Astrocyte of the hippocampus (primary cell): ENCODE results near the gene KRT86.
"Not testable (repeated sequence)": the region's sequence is repeated elsewhere in the genome, so short reads cannot be mapped to it uniquely, and the experiment has no call there.

Experiments used
- DNase-seq: peaks from one replicate; pipeline ENCODE4 v3.0.0; 2011; ENCODE audit warnings: low read depth, low spot score

KRT86 gene

DNA sequence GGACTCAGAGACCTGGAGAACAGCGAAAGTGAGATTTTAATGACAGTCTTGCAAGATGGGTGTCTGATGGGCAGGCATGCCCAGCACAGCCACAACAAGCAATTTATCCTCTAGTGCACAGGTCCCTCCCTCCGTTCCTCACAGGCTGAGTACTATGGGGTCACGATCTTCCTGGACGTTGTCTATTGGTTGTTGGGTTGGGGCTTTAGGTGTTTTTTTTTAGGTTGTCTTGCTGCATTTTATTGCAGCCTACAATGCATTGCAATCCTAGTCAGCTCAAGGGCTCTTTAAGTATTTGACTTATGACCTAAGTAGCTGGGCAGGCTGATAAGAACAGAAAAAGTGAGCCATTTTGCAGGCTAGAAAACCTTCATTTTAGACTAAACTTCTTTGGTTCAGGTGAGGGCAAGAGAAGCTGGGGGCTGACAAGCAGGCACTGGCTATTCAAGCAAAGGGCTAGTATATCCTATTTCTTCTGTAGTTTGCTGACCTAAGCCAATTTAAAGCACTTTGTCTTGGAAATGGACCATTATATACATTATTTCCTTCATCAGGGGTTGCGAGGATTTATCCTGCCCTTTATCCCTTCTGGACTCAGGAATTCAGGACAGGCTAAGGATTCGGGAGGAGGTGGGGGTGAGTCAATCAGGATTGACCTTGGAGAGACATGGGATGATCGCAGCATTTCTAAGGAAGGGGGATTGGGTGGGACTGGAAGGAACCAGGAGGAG, 35.4 kb upstream of the KRT86 start:
- DNase-seq: no peak

DNA sequence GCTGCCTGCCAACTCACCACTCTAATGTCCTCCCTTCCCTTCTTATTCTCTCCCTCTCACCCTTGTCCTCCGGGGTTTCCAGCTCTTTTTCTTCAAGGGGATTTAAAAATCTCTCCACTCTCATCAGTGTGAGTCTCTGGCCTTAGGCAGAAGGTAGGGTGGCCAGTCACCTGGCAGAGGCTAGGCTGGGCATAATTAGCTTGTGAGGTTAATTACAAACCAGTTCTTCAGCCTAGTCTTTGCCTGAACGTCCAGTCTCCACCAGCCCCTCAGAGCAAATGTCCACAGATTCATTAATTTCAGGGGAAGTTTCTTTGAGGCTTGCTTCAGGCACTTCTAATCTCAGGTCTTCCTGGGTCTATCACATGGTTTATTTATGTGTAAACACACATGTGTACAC, 34.7 kb upstream of the KRT86 start:
- DNase-seq: no peak

DNA sequence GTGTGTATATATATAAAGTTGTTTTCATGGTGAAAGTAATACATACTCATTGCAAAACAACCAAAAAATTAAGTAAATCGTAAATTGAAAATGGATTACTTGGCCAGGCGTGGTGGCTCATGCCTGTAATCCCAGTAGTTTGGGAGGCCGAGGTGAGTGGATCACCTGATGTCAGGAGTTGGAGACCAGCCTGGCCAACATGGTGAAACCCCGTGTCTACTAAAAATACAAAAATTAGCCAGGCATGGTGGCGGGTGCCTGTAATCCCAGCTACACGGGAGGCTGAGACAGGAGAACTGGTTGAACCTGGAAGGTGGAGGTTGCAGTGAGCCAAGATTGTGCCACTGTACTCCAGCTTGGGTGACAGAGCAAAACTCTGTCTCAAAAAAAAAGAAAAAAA, 34.2 kb upstream of the KRT86 start:
- DNase-seq: not testable (repeated sequence)

DNA sequence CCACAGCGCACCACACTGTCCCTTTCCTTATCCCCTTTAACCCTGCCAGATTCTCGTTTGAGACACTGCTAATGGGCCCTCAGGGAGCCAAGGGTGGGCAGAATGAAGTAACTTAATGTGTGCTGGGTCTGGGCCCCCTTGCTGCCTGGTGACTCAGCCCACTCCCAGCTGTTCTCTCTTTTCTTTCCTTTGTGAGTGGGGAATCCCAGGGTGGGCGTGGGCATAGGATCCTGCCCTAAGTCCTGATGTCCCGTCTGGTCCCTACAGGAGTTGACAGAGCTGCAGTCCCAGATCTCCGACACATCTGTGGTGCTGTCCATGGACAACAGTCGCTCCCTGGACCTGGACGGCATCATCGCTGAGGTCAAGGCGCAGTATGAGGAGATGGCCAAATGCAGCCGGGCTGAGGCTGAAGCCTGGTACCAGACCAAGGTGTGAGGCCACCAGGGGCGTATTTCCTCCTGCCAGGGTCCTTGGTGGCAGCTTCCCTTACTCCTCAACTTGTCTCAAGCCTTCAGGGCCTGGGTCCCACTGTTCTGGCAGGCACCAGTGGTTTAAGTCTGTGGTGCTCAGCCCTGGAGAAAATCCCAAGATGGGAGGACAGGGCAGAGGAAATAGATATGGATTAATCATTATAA, 33.1 kb upstream of the KRT86 start:
- no peak for DNase-seq

DNA sequence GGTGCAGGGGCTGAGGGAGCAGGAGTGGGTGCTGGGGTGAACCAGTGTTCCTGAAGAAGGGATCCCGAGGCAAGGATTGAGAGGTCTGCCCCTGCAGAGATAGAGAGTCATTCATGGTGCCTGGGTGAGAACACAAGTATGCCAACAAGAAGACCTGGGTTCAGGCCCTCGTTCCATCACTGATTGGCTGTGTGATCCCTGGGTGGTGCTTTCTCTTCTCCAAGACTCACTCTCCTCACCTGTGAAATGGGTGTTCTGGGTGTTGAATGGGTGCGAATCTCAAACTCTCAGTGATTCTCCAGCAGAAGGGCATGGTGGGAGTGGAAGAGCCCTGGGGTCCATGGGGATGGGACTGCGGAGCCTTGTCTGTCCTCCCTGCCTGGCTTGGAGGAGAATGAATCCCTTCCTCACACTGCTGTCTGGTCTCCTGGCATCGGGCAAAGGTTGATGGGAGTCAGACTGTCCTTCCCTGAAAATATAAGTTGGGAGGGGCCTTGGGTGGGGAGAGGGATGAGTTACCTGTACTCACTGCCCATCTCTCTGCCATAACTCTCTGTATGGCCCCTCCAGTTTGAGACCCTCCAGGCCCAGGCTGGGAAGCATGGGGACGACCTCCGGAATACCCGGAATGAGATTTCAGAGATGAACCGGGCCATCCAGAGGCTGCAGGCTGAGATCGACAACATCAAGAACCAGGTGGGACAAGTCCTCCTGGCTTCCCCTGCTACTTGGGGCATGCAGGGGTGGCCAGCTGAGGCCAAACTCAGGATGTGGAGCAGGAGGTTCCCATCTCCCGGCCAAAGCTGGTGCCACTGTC, 31.8 kb upstream of the KRT86 start:
- no peak for DNase-seq

DNA sequence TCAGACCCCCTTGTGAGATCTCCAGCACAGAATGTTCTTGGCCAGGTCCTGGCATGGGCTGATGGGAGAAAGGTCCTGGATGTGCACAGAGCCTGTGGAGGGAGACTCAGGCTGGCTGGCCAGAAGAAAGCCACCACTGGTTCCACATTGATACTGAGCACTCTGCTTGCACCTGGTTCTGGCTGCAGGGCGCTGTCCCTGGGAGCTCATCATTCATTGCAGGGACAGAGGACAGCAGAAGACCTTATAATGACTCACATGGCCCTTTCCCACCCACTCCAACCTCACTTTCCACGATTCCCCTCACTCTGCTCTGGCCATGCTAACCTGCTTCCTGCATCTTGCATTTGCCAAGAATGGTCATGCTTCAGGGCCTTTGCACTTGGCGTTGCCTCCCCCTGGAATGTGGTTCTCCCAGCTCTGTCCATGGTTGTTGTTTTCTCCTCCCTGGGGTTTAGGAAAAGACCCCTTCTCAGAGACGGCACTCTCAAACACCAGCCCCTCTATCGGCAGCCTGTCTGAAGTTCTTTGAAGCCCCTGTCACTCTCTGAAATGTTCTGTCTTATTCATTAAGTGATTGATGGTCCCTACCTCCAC, 31.1 kb upstream of the KRT86 start:
- no peak for DNase-seq

DNA sequence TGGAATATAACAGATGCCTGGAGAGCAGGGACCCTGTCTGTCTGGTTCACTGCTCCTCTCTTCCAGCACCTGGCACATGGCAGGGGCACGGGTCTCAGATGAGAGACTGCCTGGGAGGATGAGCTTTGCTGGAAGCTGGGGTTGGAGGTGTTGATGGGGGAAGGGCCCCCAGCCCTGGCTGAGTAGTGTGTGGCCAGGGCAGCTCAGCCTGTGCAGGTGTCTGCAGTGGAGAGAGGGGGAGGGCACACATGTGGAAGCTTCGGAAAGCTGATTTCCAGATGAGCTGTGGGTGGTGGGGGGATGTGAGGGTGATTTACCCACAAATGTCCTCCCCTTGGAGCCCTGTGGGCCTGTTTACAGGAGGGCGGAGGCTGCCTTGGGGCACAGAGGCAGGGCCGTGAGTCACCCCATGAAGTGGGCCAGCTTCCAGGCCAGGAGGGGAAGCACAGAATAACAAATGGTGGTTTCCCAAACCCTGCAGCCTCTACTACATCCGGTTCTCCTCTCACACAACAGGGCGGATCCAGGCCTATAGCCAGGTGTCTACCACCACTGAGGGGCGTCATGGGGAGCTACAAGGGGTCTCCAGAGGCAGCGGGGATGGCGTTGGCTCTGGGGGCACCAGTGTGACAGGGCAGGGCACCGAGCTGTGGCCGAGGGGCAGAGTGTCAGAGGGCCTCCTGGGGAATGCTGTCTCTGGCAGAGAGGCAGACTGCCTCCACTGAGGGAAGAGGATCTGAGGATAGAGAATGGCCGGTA, 30.4 kb upstream of the KRT86 start:
- DNase-seq: peak; percentile 96

DNA sequence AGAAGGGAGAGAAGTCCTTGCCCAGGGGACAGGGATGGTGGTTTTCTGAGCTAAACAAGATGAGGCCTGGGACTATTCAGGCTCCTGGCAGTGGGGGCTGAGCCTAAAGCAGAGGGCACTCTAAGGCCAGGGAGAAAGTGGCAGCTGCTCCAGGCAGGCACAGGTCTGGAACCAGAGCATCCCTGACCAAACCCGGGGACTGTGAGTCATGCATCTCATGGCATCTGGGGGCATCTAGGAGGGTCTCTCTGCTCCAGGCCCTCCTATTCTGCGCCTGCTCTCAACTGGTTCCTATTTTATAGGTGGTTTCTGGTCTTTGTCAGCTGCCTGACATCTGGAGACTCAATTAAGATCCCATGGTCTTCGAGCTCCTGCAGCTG, 29.8 kb upstream of the KRT86 start:
- DNase-seq: no peak

DNA sequence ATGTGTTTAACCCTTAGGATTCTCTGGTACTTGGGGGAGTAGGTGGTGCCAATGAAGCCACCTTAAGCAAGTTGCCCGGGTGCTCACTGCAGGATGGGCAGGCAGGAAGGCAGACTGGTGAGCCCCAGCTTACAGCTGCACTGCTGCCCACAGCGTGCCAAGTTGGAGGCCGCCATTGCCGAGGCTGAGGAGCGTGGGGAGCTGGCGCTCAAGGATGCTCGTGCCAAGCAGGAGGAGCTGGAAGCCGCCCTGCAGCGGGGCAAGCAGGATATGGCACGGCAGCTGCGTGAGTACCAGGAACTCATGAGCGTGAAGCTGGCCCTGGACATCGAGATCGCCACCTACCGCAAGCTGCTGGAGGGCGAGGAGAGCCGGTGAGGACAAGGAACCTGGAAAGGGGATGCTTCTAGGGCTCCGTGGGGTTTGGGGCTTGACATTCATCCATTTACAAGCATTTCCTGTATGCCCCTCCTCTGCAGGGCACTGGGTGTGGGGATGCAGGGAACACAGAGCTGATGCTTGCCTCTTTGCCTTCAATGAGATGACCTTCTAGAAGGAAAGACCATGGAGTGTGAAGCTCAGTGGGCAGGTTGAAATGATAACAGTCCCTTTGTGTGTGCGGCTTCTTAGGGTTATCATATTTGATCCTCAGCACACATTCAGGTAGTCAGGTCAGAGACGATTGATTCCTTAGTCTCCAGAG, 29.0 kb upstream of the KRT86 start:
- no peak for DNase-seq

DNA sequence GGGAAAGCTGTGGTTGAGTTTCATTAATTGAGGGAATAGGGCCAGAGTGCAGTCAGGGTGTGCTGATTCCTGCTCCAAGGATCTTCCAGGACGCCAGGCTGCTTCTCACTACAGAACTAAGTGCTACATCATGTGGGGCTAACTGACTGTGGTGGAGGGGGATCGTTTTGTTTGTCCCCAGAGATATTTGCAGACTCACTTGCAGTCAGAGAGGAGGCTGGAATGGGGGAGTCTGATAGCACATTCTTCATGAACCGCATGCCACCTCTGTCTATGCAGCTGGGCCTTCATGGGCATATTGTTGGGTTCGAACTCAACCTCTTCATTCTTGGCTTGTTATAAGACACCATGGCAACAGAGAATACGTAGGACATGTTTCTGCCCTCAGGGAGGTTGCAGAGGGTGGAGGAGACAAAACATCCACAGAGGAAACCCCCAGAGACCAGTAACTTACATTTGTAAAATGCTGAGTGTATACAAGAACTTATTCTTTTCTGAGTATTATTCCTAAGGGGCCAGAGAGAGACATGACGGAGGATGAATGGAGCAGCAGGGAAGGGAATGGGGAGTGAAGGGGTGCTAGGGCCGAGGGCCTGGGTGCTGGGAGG, 28.4 kb upstream of the KRT86 start:
- no peak for DNase-seq

DNA sequence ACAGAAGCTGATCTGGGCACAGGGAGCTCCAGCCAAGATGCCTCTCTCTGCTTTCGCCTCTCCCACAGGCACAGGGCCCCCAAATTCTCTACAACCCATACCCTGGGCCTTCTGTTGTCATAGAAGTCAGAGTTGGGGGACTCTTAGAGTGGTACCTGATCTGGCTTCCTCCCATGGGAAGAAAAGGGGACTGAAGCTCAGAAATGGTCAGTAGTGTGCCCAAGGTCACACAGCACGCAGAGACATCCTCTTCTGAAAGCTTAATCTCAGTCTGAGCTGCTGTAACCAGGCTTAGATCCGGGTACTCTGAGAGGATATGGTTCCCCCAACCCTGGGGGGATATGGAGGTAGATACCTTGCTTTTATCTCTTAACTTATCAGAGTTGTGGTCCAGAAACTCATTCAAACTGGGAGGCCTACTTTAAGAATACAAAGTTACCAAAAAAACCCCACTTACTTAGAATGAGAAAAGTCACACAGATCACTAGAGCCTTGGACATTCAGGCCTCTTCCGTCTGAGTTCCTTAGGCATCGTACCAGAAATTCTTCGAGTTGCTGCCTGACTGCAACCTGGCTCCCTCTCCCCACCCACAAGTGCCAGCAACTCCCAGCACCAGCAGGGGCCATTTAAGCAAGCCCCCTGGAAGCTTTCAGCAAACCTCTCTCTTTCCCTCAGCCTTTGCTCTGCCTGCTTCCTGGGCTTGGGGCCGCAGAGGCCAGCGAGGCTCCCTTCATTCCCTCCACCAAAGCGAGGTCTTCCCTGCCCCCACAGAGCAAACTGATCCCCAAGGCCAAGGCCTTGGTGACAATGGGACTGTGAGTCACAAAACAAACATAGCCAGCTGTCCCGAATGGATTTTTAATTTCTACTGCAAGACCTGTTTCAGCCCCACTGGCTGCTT, 27.5 kb upstream of the KRT86 start:
- DNase-seq: peak; percentile 66

DNA sequence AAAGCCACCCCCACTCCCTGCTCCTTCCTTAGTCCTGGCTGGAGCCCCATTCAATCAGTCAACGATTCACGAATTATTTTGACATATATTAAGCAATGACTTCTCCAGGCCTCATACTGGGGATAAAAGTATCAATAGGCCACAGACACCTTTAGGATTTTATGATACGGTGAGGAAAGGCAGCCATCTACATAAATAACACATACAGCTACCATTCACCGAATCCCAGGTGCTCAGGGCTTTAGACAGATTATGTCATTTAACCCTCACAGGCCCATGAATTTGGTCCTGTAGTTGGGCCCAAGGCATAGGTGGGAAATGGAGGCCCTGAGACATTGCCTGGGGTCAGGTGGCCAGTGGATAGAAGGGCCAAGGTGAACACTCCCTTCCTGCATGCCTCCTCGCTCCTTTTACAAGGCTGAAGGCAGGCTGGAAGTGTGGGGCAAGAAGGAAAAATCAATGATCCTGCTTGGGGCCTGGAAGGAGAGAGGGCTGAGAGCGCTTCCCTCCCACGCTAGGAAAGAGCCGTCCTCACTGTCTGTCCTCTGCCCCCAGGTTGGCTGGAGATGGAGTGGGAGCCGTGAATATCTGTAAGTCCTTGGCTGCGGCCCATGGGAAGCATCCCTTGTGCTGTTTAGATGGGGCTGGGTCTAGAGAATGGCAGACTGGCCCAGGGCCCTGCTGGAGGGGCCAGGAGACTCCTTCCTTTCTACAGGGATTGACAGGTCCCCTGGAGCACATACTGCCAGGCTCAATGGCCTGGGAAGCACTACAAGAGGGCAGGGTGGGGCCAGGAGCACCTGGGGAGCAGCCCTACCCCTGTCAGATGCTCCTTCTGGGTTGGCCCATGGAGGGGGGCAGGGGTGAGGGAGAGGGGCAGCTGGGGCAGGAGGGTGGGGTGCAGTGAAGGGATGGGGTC, 26.6 kb upstream of the KRT86 start:
- DNase-seq: no peak

DNA sequence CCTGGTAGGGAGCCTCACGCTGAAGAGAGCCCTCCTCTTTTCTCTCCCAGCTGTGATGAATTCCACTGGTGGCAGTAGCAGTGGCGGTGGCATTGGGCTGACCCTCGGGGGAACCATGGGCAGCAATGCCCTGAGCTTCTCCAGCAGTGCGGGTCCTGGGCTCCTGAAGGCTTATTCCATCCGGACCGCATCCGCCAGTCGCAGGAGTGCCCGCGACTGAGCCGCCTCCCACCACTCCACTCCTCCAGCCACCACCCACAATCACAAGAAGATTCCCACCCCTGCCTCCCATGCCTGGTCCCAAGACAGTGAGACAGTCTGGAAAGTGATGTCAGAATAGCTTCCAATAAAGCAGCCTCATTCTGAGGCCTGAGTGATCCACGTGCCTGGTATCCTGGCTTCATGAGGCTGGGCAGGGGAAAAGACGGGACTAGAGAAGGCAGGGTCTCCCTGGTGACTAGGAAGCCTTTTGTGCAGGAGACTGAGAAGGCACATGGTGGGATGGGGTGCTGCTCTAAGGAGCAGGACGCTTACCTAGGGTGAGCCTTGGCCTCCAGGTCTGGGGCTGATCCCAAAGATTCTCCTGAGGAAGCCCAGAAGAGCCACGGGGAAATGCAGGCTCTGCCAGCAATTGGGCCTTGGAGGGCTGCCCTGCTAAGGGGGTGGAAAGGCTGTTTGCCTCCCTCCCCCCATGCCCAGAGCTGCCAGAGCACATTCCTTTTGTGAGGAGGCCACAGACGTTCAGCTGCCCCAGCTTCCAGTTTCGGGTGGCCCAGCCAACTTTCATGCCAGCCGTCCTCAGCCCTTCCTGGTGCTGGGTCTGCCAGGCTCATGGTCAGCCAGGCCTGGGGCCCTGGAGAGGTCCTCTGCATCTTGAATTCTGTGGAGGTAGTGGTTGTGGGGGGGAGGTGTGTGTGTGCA, 25.6 kb upstream of the KRT86 start:
- DNase-seq: peak; percentile 73

DNA sequence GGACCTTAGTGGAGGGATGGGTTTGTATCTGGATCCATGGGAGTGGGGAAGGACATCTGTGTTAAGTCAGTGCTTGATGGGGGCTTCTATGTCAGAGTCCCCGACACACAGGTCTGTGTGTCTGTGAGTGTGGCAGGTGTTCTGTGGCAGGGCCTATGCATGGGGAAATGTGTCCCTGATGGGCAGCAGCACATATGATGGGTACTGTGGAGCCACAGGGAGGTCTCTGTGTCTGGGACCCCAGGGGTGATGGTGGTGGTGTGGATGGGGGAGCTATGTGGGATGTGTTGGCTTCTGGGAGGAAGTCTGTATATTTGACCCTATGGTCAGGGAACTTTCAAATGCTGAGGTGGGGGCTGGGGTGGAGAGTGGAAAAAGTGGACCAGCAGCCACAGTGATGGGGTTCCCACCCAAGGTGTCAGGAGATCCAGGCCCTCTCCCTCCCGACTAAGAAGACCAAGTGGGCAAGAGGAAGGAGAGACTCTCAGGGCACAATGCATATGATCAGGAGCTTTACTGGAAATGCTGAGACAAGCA, 24.9 kb upstream of the KRT86 start:
- no peak for DNase-seq

DNA sequence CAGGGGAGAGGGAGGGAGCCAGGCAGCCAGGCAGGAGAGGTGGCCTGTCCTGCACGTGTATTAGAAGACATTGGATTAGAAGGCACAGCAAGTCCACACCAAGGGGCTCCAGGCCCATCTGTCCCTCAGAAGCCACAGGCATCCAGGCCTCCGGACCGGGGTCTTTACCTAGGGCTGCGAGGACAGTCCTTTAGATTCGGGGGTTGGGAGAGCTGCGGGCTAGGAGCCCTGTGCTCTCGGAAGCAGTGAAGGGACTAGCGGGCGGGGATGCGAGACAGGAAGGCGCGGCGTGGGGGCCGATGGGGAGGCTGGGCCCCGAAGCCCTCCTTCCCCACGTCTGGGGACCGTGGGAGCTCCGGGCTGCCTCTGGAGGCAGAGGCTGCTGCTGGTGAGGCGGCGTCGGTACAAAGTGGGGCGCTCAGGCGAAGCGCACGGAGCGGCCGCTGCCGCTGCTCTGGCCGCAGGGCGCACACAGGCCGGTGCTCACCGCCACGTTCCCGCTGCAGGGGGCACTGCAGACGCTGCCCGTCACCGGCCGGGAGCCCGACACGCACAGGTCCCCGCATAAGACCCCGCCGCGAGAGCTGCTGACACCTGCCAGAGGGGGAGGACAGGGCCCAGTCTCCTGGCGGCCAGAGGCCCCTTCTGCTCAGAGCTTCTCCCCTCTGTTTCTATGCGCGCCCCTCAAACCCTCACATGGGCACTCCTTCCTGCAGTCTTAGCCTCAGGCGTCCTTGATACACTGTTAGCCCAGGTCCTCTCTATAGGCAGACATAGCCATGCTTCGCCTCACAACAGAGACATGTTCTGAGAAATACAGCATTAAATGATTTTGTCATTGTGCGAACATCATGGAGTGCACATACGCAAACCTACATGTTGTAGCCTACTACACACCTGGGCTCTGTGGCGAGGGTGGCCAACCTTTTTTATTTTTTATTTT, 24.1 kb upstream of the KRT86 start:
- no peak for DNase-seq
